Bone marrow (tissue), 2 donors: ENCODE measurements around the gene NTSR2.

Experiments used
- DNase-seq, 2 donors: peaks; one replicate each; lab custom pipeline; 2025; lab: John Stamatoyannopoulos, UW

NTSR2 gene

DNA sequence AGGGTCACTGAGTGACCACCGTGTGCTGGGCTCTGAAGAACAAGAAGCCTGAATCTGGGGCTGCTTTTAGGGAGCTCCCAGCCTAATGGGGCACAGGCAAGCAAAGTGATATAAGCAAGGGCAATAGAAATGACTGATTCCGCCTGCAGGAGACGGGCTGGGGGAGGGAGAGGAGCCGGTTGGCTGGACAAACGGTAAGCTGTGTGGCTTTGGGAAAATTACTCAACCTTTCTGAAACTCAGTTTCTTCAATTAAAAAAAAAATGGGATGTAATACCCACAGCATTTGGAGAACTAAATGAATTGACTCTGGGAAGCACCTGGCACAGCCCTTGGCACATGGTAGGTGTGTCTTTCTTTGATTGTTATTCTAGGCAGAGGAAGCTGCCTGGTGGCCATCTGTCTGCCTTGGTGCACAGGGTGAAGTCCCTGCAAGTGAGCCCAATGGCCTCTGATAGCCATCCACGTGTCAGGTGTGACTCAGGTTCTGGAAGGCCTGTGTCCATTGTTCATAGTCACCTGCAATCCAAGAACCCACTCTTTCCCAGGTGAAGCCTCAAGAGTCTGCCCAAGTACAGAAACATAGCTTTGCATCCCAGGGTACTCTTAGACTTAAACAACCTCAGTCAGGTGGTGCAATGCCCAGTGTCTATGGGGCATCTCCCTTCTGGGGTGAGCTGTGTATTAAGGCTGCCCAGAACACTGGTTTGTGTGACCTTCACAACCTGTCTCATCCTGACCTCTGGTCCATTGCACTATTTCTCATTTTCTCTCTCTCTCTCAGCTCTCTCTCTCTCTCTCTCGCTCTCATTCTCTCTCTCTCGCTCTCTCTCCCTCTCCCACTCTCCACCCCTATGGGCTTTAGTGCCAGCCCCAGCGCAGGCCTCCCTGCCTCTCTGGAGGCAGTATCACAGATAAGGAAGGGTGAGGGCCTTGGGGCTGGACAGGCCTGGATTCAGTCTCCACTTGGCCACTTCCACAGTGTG lies 30.0 kb upstream of the NTSR2 start:
- no peak for DNase-seq

GRCh38 chr2:11698009-11698922 lies 28.3 kb upstream of the NTSR2 start:
- no peak for DNase-seq

GRCh38 chr2:11697103-11697871 lies 27.3 kb upstream of the NTSR2 start:
- peak; percentile 34 to 87 for DNase-seq

- DNase-seq: no peak
Observed at GRCh38 chr2:11696736-11697102, 26.7 kb upstream of the NTSR2 start.

DNA sequence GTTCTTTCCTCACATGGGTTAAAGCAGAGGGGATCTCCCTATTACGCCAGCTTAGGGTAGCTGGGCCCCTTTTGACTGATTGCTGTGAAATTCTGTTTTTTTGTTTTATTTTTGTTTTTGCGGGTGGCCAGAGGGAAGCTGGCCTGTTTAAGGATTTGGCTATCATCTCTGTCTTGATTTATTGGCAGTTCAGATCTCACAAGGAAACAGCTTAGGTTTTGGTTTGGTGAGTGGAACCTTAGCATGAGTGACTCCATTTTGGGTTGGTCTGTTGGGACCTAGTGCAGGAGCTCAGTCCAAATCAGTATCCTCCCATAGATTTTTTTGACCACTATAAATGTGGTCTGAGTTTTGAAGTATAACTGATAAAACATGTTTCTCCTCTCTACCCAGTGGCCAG lies 25.6 kb upstream of the NTSR2 start:
- DNase-seq: no peak

DNA sequence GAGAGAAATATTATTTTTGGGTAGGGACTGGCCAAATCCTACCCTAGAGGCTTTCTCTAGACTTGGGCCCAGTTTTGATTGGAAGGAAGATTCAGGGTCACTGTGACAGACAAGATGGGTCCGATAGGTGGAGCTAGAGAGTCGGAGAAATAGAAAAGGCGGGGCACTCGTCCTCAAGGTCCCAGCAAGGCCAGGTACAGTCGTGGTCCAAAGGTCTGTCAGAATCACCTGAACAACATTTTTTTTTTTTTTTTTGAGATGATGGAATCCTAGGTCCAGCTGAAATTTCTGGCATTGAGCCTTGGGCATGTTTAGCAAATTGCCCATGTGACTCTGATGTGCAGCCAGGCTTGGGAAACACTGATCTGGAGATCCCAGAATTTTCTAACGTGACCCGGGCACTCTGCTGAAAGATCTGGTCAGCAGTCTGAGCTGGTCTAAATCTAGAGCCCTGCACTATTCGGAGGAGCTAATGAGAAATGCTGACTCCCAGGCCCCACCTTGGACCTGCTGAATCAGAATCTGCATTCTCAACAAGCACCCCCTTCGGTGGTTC lies 23.0 kb upstream of the NTSR2 start:
- DNase-seq: peak; percentile 5 to 68

DNA sequence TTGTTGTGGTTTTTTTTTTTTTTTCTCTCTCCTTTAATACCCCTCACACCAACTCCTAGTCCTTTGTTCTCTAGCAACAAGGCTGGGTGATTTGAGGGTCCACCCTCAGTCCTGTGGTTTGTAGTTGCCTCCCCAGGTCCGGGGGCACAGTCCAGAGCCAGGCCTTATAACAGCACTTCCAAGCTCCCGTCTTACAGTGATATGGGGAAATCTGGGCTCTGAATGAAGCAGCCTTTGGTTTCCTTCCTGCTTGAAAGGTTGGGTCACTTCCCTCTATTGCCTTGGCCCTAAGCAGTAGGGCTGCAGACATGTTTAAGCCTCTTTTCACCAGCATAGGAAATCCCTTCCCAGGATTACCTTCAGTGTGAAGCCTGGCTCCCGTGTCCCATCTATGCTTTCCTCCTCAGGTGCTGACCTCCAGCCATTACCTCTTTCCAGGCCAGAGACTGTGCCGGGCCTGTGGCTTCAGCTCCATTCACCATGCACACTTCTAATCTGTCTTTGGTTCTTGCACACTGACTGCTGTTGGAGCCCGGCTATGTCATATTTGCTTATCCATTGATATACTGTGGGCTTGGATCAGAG lies 21.2 kb upstream of the NTSR2 start:
- no peak for DNase-seq

DNA sequence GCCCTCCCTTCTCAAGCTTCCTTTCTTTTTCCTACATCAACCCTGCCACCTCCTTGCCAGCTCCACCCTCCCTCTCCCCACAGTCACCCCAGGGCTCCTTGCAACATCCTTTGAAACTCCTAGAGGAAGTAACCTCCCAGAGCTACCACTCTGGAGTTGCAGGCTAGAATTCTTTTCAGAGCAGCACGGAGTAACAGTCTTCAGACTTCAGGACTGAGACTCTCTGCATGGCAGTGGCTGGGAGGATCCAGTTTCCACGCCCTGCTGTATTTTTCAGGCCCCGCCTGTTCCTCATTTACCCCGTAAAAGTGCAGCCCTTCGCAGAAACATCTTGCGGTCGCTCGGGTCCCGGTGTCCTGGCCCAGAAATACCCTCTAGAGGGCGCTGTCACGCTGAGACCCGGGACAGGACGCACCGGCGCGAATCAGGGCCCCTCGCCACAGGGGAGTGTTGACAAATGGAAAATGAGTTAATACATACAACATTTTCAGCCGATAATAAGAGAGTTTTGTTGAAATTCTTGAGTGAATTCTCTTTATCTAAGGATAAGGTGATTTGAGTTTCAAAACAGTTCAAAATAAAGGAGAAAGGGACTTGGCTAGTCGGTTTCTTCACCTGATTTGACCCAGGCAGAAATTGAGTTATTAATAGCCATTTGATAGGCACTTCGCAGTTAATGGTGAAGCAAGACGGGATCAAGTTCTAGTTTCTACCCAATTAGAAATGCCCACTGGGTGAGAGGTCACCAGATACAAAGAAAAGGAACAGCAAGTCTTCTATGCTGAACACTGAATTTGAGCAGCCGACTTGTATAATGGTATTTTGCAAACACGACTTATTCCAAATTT lies 18.5 kb upstream of the NTSR2 start:
- peak; percentile 65 to 88 for DNase-seq

- no peak for DNase-seq
Observed at GRCh38 chr2:11687736-11688135, 17.7 kb upstream of the NTSR2 start.

DNA sequence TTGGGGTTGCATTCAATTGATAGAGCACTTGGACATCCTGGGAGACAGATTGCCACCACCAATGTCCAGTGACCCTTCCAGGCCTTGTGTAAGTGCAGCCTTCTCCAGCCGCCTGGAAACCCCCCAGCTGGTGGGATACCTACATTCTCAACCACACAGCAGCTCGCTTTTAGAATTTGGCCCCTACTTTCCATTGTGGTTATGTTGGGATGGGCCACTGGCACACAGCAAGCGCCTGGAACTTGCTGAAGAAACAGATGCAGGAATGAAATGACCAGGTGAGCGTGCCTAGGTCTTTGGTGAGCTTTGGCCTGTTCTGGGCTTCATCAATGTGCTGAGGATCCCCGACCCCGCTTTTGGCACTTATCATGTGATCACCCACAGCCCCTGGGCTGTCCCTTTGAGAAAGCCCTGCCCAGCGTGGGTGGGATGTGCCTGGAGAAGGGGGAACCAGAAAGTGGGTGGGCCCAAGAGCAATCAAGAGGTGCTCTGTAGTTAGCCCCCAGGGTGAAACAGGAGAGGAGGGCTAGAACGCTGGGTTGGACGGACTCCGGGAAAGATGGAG lies 16.0 kb upstream of the NTSR2 start:
- DNase-seq: no peak

- no peak for DNase-seq
Observed at GRCh38 chr2:11684894-11685460, 15.0 kb upstream of the NTSR2 start.

DNA sequence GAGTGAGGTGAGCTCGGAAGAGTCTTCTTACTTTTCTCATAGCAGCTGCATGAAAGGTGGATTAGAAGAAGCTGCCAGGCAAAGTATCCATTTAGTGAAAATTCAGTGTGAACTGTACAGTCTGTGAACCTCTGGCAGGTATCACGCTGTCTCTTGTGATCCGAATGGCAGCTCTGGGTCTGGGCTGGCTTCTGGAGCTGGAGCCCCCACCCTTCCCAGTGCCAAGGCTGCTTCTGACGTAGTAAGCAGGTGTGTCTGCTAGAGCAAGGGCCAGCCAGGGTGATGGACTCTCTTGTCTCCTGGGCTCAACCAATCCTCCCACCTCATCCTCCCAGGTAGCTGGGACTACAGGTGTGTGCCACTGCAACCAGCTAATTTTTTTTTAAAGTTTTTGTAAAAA lies 14.0 kb upstream of the NTSR2 start:
- DNase-seq: no peak

DNA sequence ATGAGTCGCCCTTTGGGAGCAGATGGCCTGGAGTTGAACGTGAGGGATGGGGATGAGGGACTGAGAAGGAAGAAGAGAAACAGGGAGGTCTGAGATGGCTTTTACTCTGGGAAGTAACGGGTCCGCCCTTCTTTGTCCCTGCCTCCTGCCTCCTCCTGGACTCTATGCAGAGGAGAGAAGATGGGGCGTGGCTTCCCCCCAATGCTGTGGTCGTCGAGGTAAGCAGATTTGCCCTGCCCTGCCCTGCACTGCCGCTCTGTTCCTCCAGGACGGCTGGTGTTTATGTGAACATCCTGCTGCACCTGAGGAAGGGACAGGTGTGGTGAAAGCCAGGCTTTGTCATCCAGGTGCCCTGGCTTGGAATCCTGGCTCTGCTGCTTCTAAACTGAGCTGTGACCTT lies 13.5 kb upstream of the NTSR2 start:
- no peak for DNase-seq

- DNase-seq: no peak
Observed at GRCh38 chr2:11682590-11682915, 12.6 kb upstream of the NTSR2 start.

DNA sequence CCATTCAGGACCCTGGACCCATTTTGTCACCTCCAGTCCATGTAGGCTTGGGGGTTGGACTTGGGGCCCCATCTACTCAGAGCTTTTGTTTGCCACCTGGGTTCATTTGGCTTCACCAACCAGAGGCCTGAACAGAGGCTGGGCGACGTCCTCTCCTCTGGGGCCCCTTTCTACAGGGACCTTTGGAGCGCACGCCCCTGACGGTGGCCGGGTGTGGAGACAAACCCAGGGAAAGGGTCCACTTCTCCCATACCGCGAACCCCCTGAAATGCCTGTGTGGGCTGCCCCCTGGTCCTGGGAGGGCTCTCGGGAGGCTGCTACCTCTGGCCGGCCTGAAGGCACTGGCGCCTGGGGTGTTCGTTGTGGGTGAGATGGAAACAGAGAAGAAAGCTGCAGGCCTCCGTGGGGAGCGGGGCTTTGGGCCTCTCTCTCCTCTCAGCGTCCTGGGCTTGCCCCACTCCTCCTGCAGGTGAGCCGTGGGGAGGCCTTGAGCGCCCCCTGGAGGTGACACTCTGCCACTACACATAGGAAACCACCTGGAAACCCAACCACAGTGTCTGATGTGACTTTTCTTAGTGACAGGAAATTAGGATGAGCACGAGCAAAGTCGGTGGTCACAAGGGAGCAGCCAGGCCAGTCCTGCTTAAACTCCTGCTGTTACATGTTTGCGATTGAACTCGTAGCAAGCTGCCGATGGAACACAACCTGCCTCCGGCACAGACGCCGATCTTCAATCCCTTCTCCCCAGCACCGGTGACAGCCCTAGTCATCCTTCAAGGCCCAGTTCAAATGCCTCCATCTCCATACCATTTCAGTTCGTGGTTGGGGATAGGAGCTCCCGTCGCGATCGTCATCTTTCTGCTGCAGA lies 12.0 kb upstream of the NTSR2 start:
- DNase-seq: no peak

GRCh38 chr2:11680901-11681721 lies 11.1 kb upstream of the NTSR2 start:
- DNase-seq: no peak

GRCh38 chr2:11680182-11680900 lies 10.3 kb upstream of the NTSR2 start:
- no peak for DNase-seq
